SK-N-SH treated with all-trans-retinoic acid at 6 μM for 48 hours (cell line): Measurements from ENCODE around the gene KIRREL3.

Experiments used
- PATZ1 ChIP-seq: fragments of 250-450 bp; sonication (Bioruptor Pico); IDR thresholded peaks from 2 replicates; pipeline ENCODE4 v1.8.0; 2020; ENCODE audit warnings: mild to moderate bottlenecking, moderate library complexity, borderline replicate concordance
- RARB ChIP-seq: fragments of 250-450 bp; sonication (Bioruptor Pico); IDR thresholded peaks from 2 replicates; pipeline ENCODE4 v1.8.0; 2021; ENCODE audit warnings: mild to moderate bottlenecking, moderate library complexity
- SNAI2 ChIP-seq: fragments of 250-450 bp; sonication (Bioruptor Pico); IDR thresholded peaks from 2 replicates; pipeline ENCODE4 v1.5.0; 2020; ENCODE audit warnings: mild to moderate bottlenecking, moderate library complexity
- ZFP30 ChIP-seq: fragments of 450-650 bp; formaldehyde crosslinking; IDR thresholded peaks from 2 replicates; pipeline ENCODE4 v1.5.0; 2022; ENCODE audit warnings: mild to moderate bottlenecking, moderate library complexity
- ZNF565 ChIP-seq: fragments of 450-650 bp; formaldehyde crosslinking; conservative IDR thresholded peaks from 2 replicates; pipeline ENCODE4 v1.5.0; 2020; ENCODE audit warnings: low read depth, mild to moderate bottlenecking, moderate library complexity
- TF ChIP-seq, protein P1 (sequence below): fragments of 250-450 bp; sonication (Bioruptor Pico); IDR thresholded peaks from 2 replicates; pipeline ENCODE4 v1.5.1; 2020; ENCODE audit warnings: low read depth, mild to moderate bottlenecking, moderate library complexity
- TF ChIP-seq, protein P2 (sequence below): fragments of 250-450 bp; sonication (Bioruptor Pico); IDR thresholded peaks from 2 replicates; pipeline ENCODE4 v1.8.0; 2021; ENCODE audit warnings: low read depth, mild to moderate bottlenecking, moderate library complexity, borderline replicate concordance

DNA sequence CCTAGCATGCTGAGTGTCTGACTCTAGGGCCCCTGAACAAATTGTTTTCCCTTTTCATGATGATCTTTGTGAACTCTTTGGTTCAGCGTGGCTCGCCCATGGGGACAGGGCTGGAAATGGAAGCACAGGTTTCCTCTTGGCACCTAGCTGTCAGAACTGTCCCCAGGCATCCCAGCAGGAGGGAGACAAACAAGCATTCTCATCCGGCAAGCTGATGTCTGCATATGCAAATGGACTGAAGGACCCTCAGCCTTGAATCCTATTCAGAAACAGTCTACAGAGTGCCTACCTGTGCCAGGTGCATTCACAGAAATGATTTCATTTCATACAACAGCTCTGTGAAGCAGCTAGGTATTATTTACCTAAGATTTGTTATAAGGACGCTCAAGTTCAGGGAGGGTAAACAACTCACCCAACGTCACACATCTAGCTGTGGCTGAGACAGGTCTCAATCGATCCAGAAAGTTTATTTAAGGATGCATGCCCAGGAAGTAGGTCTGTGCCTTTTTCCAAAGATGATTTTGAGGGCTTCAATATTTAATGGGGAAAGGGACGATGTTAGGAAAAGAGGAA, 176.4 kb downstream of the KIRREL3 start:
- no peak for TF ChIP-seq PATZ1 (CRISPR knock-in tag)
- TF ChIP-seq ZNF565 (CRISPR knock-in tag), result no peak
- no peak for TF ChIP-seq ZFP30 (CRISPR knock-in tag)
- TF ChIP-seq, protein P1, sequence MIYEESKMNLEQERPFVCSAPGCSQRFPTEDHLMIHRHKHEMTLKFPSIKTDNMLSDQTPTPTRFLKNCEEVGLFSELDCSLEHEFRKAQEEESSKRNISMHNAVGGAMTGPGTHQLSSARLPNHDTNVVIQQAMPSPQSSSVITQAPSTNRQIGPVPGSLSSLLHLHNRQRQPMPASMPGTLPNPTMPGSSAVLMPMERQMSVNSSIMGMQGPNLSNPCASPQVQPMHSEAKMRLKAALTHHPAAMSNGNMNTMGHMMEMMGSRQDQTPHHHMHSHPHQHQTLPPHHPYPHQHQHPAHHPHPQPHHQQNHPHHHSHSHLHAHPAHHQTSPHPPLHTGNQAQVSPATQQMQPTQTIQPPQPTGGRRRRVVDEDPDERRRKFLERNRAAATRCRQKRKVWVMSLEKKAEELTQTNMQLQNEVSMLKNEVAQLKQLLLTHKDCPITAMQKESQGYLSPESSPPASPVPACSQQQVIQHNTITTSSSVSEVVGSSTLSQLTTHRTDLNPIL (CRISPR knock-in tag), result no peak
- TF ChIP-seq, protein P2, sequence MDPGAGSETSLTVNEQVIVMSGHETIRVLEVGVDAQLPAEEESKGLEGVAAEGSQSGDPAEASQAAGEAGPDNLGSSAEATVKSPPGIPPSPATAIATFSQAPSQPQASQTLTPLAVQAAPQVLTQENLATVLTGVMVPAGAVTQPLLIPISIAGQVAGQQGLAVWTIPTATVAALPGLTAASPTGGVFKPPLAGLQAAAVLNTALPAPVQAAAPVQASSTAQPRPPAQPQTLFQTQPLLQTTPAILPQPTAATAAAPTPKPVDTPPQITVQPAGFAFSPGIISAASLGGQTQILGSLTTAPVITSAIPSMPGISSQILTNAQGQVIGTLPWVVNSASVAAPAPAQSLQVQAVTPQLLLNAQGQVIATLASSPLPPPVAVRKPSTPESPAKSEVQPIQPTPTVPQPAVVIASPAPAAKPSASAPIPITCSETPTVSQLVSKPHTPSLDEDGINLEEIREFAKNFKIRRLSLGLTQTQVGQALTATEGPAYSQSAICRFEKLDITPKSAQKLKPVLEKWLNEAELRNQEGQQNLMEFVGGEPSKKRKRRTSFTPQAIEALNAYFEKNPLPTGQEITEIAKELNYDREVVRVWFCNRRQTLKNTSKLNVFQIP (CRISPR knock-in tag), result no peak
- no peak for TF ChIP-seq SNAI2 (CRISPR knock-in tag)
- no peak for TF ChIP-seq RARB (CRISPR knock-in tag)
